ENCODE results near the gene MED14.

The MED14 gene

GRCh38 chrX:40720339-40720738, 15.0 kb downstream of the MED14 start:
- H3K36me3 ChIP-seq = no peaks in the 10 kb centered on the region
- H3K27ac ChIP-seq = no peak overlapping the region
- no peaks in the 10 kb centered on the region for H3K9me3 ChIP-seq
- no peaks in the 10 kb centered on the region for H3K4me1 ChIP-seq (ENCODE audit: control insufficient read depth in 1 of 2, insufficient read depth in 1 of 2, low read depth in 1 of 2, low read length in 1 of 2)
- H3K4me3 ChIP-seq (ENCODE audit: low read depth in 1 of 2, low read length in 1 of 2) = no peak overlapping the region
- no peaks in the 10 kb centered on the region for H3K27me3 ChIP-seq
- no peak for TF ChIP-seq CTCF (IDR thresholded peaks at IDR 0.05)

- no peak overlapping the region for H3K4me3 ChIP-seq (ENCODE audit: low read depth in 1 of 2, low read length in 1 of 2)
- H3K27ac ChIP-seq = no peak overlapping the region
- H3K27me3 ChIP-seq = no peaks in the 10 kb centered on the region
- no peaks in the 10 kb centered on the region for H3K36me3 ChIP-seq
- TF ChIP-seq CTCF (IDR thresholded peaks at IDR 0.05) = no peak
- H3K4me1 ChIP-seq (ENCODE audit: control insufficient read depth in 1 of 2, insufficient read depth in 1 of 2, low read depth in 1 of 2, low read length in 1 of 2) = no peaks in the 10 kb centered on the region
- H3K9me3 ChIP-seq = no peaks in the 10 kb centered on the region
These were observed 15.6 kb downstream of the MED14 start for GRCh38 chrX:40719731-40720130.

- Histone ChIP-seq H3K27ac (no peak overlapping the region), H3K4me1 (ENCODE audit: control insufficient read depth in 1 of 2, insufficient read depth in 1 of 2, low read depth in 1 of 2, low read length in 1 of 2) (no peaks in the 10 kb centered on the region), H3K36me3 (no peaks in the 10 kb centered on the region), H3K9me3 (no peaks in the 10 kb centered on the region), H3K27me3 (no peaks in the 10 kb centered on the region), H3K4me3 (ENCODE audit: low read depth in 1 of 2, low read length in 1 of 2) (no peak overlapping the region)
- TF ChIP-seq CTCF (IDR thresholded peaks at IDR 0.05) = no peak
These were observed 16.1 kb downstream of the MED14 start for GRCh38 chrX:40719218-40719617.

GRCh38 chrX:40709395-40709794, 25.9 kb downstream of the MED14 start:
- Histone ChIP-seq H3K9me3 (no peaks in the 10 kb centered on the region), H3K27ac (no peak overlapping the region), H3K4me3 (ENCODE audit: low read depth in 1 of 2, low read length in 1 of 2) (no peak overlapping the region), H3K27me3 (no peaks in the 10 kb centered on the region), H3K4me1 (ENCODE audit: control insufficient read depth in 1 of 2, insufficient read depth in 1 of 2, low read depth in 1 of 2, low read length in 1 of 2) (no peaks in the 10 kb centered on the region), H3K36me3 (peaks cover 37% of the 10 kb centered on the region)
- TF ChIP-seq CTCF (IDR thresholded peaks at IDR 0.05) = no peak

- H3K27ac ChIP-seq = no peak overlapping the region
- no peak for TF ChIP-seq CTCF (IDR thresholded peaks at IDR 0.05)
- H3K4me3 ChIP-seq (ENCODE audit: low read depth in 1 of 2, low read length in 1 of 2) = no peak overlapping the region
- H3K36me3 ChIP-seq = peaks cover 15% of the 10 kb centered on the region
- H3K4me1 ChIP-seq (ENCODE audit: control insufficient read depth in 1 of 2, insufficient read depth in 1 of 2, low read depth in 1 of 2, low read length in 1 of 2) = no peaks in the 10 kb centered on the region
- no peaks in the 10 kb centered on the region for H3K27me3 ChIP-seq
- no peaks in the 10 kb centered on the region for H3K9me3 ChIP-seq
These were observed 29.6 kb downstream of the MED14 start for GRCh38 chrX:40705658-40706312.
